ENCODE data around the gene MSL3B.

MSL3B gene

DNA sequence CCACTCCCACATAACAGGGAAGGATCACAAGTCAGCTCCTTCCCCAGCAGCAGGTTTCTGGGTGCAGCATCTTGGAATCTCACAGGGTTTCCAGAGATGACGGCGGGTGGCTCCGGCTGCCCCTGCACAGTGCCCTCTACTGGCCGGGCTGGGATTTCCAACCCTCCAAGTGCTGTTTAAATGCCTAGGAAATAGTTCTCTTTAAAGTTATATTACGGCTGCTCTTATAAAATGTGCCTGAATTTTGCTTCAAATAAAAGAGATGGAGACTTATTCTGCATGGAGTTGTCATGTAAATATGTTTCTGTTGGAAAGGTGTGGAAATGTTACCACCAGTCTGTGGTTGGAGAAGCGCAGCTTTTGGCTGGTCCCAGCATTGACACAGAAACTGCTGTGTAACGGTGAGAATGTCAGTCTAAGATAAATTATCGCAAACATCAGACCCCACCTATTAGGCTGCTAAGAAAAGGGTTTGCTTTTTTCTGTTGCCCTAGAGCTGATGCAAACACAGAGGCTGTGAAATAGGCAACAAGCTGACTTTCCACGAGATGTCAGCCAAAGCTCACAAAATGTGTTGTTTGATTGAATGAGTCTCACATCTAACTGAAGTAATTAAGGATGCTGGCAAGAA is 10.6 kb downstream of the MSL3B start (continued):
- TF ChIP-seq, protein P1, sequence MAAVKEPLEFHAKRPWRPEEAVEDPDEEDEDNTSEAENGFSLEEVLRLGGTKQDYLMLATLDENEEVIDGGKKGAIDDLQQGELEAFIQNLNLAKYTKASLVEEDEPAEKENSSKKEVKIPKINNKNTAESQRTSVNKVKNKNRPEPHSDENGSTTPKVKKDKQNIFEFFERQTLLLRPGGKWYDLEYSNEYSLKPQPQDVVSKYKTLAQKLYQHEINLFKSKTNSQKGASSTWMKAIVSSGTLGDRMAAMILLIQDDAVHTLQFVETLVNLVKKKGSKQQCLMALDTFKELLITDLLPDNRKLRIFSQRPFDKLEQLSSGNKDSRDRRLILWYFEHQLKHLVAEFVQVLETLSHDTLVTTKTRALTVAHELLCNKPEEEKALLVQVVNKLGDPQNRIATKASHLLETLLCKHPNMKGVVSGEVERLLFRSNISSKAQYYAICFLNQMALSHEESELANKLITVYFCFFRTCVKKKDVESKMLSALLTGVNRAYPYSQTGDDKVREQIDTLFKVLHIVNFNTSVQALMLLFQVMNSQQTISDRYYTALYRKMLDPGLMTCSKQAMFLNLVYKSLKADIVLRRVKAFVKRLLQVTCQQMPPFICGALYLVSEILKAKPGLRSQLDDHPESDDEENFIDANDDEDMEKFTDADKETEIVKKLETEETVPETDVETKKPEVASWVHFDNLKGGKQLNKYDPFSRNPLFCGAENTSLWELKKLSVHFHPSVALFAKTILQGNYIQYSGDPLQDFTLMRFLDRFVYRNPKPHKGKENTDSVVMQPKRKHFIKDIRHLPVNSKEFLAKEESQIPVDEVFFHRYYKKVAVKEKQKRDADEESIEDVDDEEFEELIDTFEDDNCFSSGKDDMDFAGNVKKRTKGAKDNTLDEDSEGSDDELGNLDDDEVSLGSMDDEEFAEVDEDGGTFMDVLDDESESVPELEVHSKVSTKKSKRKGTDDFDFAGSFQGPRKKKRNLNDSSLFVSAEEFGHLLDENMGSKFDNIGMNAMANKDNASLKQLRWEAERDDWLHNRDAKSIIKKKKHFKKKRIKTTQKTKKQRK (IDR thresholded peaks at IDR 0.05; ENCODE audit: borderline replicate concordance, low read depth, low read length) = no peak
- TF ChIP-seq IFI16 (CRISPR knock-in tag; IDR thresholded peaks at IDR 0.05) (no peak), TFE3 (CRISPR knock-in tag; IDR thresholded peaks at IDR 0.05) (no peak), GABPB1 (CRISPR knock-in tag; IDR thresholded peaks at IDR 0.05) (no peak), ETV5 (CRISPR knock-in tag; IDR thresholded peaks at IDR 0.05; ENCODE audit: low read depth) (no peak), SP1 (CRISPR knock-in tag; IDR thresholded peaks at IDR 0.05) (no peak; the same call in 1 of the 2 replicates), NUFIP1 (IDR thresholded peaks at IDR 0.05; ENCODE audit: partially characterized antibody) (no peak), ZNF408 (CRISPR knock-in tag; IDR thresholded peaks at IDR 0.05; ENCODE audit: low read depth) (no peak), ARID3B (CRISPR knock-in tag; IDR thresholded peaks at IDR 0.05; ENCODE audit: borderline replicate concordance) (no peak), ZEB2 (IDR thresholded peaks at IDR 0.05) (no peak; the same call in 1 of the 2 replicates), CBX5 (IDR thresholded peaks at IDR 0.05; ENCODE audit: borderline replicate concordance, low read depth) (no peak), KLF16 (IDR thresholded peaks at IDR 0.05) (peak; percentile 4; the same call in 1 of the 2 replicates), ZNF79 (CRISPR knock-in tag; IDR thresholded peaks at IDR 0.05; ENCODE audit: low read depth) (no peak), ZBTB2 (IDR thresholded peaks at IDR 0.05) (no peak), ARID1B (IDR thresholded peaks at IDR 0.05) (peak; percentile 79), STAT5B (CRISPR knock-in tag; IDR thresholded peaks at IDR 0.05) (no peak), DEAF1 (CRISPR knock-in tag; IDR thresholded peaks at IDR 0.05) (peak; percentile 54; the same call in 1 of the 2 replicates), HDAC3 (IDR thresholded peaks at IDR 0.05; ENCODE audit: borderline replicate concordance, partially characterized antibody) (peak; percentile 56), KDM2B (CRISPR knock-in tag; IDR thresholded peaks at IDR 0.05) (no peak)

Data from K562 (cell line).